HepG2 (cell line): Measurements from ENCODE around the gene RHOBTB1. TPM values are rescaled to one million over a fixed set of nuclear protein-coding genes. Genes with fewer than 3 reads are reported as not detected.

Source experiments
- ATF5 ChIP-seq: sonication (generic); formaldehyde crosslinking; IDR thresholded peaks from 2 replicates; pipeline ENCODE4 v1.4.0; 2020; ENCODE audit warnings: mild to moderate bottlenecking, low read depth, missing genetic modification reagents
- DMTF1 ChIP-seq: sonication (generic); formaldehyde crosslinking; IDR thresholded peaks from 2 replicates; pipeline ENCODE4 v1.4.0; 2020; ENCODE audit warnings: mild to moderate bottlenecking, missing genetic modification reagents
- FIP1L1 ChIP-seq: fragments of 200-400 bp; formaldehyde crosslinking; IDR thresholded peaks from 2 replicates; pipeline ENCODE4 v1.6.1; 2018; ENCODE audit warnings: low read depth, mild to moderate bottlenecking, low read length, moderate library complexity, borderline replicate concordance; ENCODE audit not compliant: insufficient read depth
- NPAS2 ChIP-seq: sonication (generic); formaldehyde crosslinking; IDR thresholded peaks from 2 replicates; pipeline ENCODE4 v1.8.0; 2022; ENCODE audit warnings: mild to moderate bottlenecking, missing genetic modification reagents, borderline replicate concordance
- POLR2AphosphoS2 ChIP-seq: IDR thresholded peaks from 2 replicates; pipeline ENCODE4 v1.6.1; 2011; ENCODE audit warnings: low read depth, low read length, improper control_type of control experiment
- PPARG ChIP-seq: conservative IDR thresholded peaks from 2 replicates; pipeline ENCODE4 v1.6.1; 2016; ENCODE audit warnings: missing biosample characterization, missing genetic modification reagents
- SMAD3 ChIP-seq: sonication (generic); formaldehyde crosslinking; IDR thresholded peaks from 2 replicates; pipeline ENCODE4 v1.4.0; 2020; ENCODE audit warnings: missing genetic modification reagents
- STAG1 ChIP-seq: sonication (generic); formaldehyde crosslinking; IDR thresholded peaks from 2 replicates; pipeline ENCODE4 v1.4.0; 2020; ENCODE audit warnings: missing genetic modification reagents
- ZFY ChIP-seq: sonication (generic); formaldehyde crosslinking; IDR thresholded peaks from 2 replicates; pipeline ENCODE4 v1.4.0; 2020; ENCODE audit warnings: missing genetic modification reagents
- ZNF235 ChIP-seq: sonication (generic); formaldehyde crosslinking; IDR thresholded peaks from 2 replicates; pipeline ENCODE4 v1.8.1; 2023; ENCODE audit warnings: mild to moderate bottlenecking, missing genetic modification reagents, borderline replicate concordance
- ZNF251 ChIP-seq: sonication (generic); formaldehyde crosslinking; IDR thresholded peaks from 2 replicates; pipeline ENCODE4 v1.9.0; 2021; ENCODE audit warnings: mild to moderate bottlenecking, missing genetic modification reagents
- ZNF639 ChIP-seq: conservative IDR thresholded peaks from 2 replicates; pipeline ENCODE4 v1.6.1; 2018; ENCODE audit warnings: missing genetic modification reagents
- ZNF782 ChIP-seq: sonication (generic); formaldehyde crosslinking; IDR thresholded peaks from 2 replicates; pipeline ENCODE4 v1.4.0; 2020; ENCODE audit warnings: missing genetic modification reagents, mild to moderate bottlenecking, borderline replicate concordance
- ZSCAN25 ChIP-seq: sonication (generic); formaldehyde crosslinking; IDR thresholded peaks from 2 replicates; pipeline ENCODE4 v1.8.0; 2022; ENCODE audit warnings: mild to moderate bottlenecking, missing genetic modification reagents
- ZSCAN5A ChIP-seq: sonication (generic); formaldehyde crosslinking; IDR thresholded peaks from 2 replicates; pipeline ENCODE4 v1.8.0; 2022; ENCODE audit warnings: mild to moderate bottlenecking, missing genetic modification reagents, borderline replicate concordance
- polyA plus RNA-seq, 8 experiments: library from polyadenylated mRNA; depleted of rRNA in 3 of 8; stranded (reverse) in 7 of 8; unstranded in 1 of 8; fragments of >200 nt; fragmentation: Illumina TruSeq in 4 of 8; extraction: Trizol in 4 of 8; gene quantifications; 2 replicates each; pipeline versions ENCODE4 v1.2.1 to v1.2.3, GENCODE V29; 2011 to 2016; ENCODE audit warnings: low read depth in 4 of 8, missing spikeins in 1 of 8, mixed read lengths in 1 of 8; ENCODE audit not compliant: insufficient read depth in 1 of 8
- total RNA-seq, 5 experiments: library from RNA; depleted of rRNA; stranded (reverse); fragments of >200 nt; fragmentation: Illumina TruSeq; extraction: Trizol; gene quantifications; 2 replicates each; pipeline ENCODE4 v1.2.3, GENCODE V29; 2016; ENCODE audit warnings: low read depth in 1 of 5
- TF ChIP-seq, protein P1 (sequence below): sonication (generic); formaldehyde crosslinking; conservative IDR thresholded peaks from 2 replicates; pipeline ENCODE4 v1.8.1; 2023; ENCODE audit warnings: missing genetic modification reagents
- TF ChIP-seq, protein P2 (sequence below): sonication (generic); formaldehyde crosslinking; conservative IDR thresholded peaks from 2 replicates; pipeline ENCODE4 v1.4.0; 2020; ENCODE audit warnings: missing genetic modification reagents

The RHOBTB1 gene
- total and polyA plus RNA-seq, 2 of the 13 experiments (the other 11 are each of a cell fraction or from before 2014, with no cell fraction given), result 18.8 to 59.5 TPM

- TF ChIP-seq, protein P1, sequence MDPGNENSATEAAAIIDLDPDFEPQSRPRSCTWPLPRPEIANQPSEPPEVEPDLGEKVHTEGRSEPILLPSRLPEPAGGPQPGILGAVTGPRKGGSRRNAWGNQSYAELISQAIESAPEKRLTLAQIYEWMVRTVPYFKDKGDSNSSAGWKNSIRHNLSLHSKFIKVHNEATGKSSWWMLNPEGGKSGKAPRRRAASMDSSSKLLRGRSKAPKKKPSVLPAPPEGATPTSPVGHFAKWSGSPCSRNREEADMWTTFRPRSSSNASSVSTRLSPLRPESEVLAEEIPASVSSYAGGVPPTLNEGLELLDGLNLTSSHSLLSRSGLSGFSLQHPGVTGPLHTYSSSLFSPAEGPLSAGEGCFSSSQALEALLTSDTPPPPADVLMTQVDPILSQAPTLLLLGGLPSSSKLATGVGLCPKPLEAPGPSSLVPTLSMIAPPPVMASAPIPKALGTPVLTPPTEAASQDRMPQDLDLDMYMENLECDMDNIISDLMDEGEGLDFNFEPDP (CRISPR knock-in tag), result no peak
- TF ChIP-seq SMAD3 (CRISPR knock-in tag) (no peak), ATF5 (CRISPR knock-in tag) (no peak), ZNF235 (CRISPR knock-in tag) (no peak), ZFY (CRISPR knock-in tag) (peak; percentile 69), NPAS2 (CRISPR knock-in tag) (no peak), POLR2AphosphoS2 (no peak), ZSCAN25 (peak; percentile 13; the same call in 1 of the 2 replicates), PPARG (CRISPR knock-in tag) (no peak), ZNF782 (CRISPR knock-in tag) (no peak), STAG1 (CRISPR knock-in tag) (no peak), FIP1L1 (no peak), DMTF1 (CRISPR knock-in tag) (no peak), ZSCAN5A (CRISPR knock-in tag) (no peak), ZNF251 (CRISPR knock-in tag) (no peak), ZNF639 (CRISPR knock-in tag) (no peak)
- TF ChIP-seq, protein P2, sequence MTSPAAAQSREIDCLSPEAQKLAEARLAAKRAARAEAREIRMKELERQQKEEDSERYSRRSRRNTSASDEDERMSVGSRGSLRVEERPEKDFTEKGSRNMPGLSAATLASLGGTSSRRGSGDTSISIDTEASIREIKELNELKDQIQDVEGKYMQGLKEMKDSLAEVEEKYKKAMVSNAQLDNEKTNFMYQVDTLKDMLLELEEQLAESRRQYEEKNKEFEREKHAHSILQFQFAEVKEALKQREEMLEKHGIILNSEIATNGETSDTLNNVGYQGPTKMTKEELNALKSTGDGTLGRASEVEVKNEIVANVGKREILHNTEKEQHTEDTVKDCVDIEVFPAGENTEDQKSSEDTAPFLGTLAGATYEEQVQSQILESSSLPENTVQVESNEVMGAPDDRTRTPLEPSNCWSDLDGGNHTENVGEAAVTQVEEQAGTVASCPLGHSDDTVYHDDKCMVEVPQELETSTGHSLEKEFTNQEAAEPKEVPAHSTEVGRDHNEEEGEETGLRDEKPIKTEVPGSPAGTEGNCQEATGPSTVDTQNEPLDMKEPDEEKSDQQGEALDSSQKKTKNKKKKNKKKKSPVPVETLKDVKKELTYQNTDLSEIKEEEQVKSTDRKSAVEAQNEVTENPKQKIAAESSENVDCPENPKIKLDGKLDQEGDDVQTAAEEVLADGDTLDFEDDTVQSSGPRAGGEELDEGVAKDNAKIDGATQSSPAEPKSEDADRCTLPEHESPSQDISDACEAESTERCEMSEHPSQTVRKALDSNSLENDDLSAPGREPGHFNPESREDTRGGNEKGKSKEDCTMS (CRISPR knock-in tag), result no peak
Measured at GRCh38 chr10:60944058-60944909, at the start of gene RHOBTB1 (continued).
